ENCODE measurements around the gene EPHB1.

The EPHB1 gene

GRCh38 chr3:135135445-135135844, 340.4 kb downstream of the EPHB1 start:
- Histone ChIP-seq H4K8ac (ENCODE audit: low read depth, low read length) (no peak overlapping the region), H3K4me2 (ENCODE audit: insufficient read depth, low read length, poor library complexity, severe bottlenecking) (no peak overlapping the region), H2BK5ac (ENCODE audit: low read length) (no peak overlapping the region), H3K27ac (replicated peaks; ENCODE audit: low read length) (no peak overlapping the region), H4K91ac (ENCODE audit: low read depth, low read length, poor library complexity) (no peak overlapping the region), H3K14ac (ENCODE audit: low read length) (no peak overlapping the region), H2BK120ac (ENCODE audit: low read depth, low read length) (no peak overlapping the region), H3K4me1 (ENCODE audit: control insufficient read depth in 2 of 2, insufficient read depth in 1 of 2, low read depth in 1 of 2, low read length in 2 of 2) (no peaks in the 10 kb centered on the region), H2BK12ac (ENCODE audit: low read length) (no peak overlapping the region), H3K18ac (ENCODE audit: low read length) (no peak overlapping the region), H3K4me3 (ENCODE audit: low read length in 2 of 2) (no peak overlapping the region), H3K79me1 (ENCODE audit: low read depth, low read length) (no peaks in the 10 kb centered on the region), H3K23ac (ENCODE audit: low read depth, low read length, poor library complexity) (no peak overlapping the region), H3K36me3 (replicated peaks in 1 of 2; ENCODE audit: control insufficient read depth in 2 of 2, insufficient read depth in 2 of 2, low read length in 2 of 2) (peaks cover 0 to 1% of the 10 kb centered on the region in 2 donors), H3K27me3 (ENCODE audit: control insufficient read depth in 3 of 3, insufficient read depth in 3 of 3, low read depth in 1 of 3, low read length in 3 of 3) (no peaks in the 10 kb centered on the region), H2AK5ac (ENCODE audit: low read depth, low read length) (no peak overlapping the region), H2AFZ (ENCODE audit: low read length) (no peak overlapping the region), H3K9ac (ENCODE audit: low read depth, low read length, poor library complexity) (no peak overlapping the region), H2BK15ac (ENCODE audit: low read length) (no peak overlapping the region), H3K9me3 (replicated peaks in 1 of 2; ENCODE audit: control insufficient read depth in 2 of 2, insufficient read depth in 1 of 2, low read depth in 1 of 2, low read length in 2 of 2) (no peaks in the 10 kb centered on the region), H3K4ac (ENCODE audit: low read length) (no peak overlapping the region)
- no CpG with 5 or more reads among the region's 1 CpG for WGBS, 2 donors (ENCODE audit: extremely low coverage in 2 of 2, insufficient read length in 2 of 2, insufficient replicate concordance in 1 of 2)
- no peak for DNase-seq (ENCODE audit: low spot score)

- no peak overlapping the region for H3K14ac ChIP-seq (ENCODE audit: low read length)
- no peak overlapping the region for H2BK12ac ChIP-seq (ENCODE audit: low read length)
- no peak overlapping the region for H3K4me3 ChIP-seq (ENCODE audit: low read length in 2 of 2)
- no peak overlapping the region for H2BK120ac ChIP-seq (ENCODE audit: low read depth, low read length)
- no peak overlapping the region for H3K9ac ChIP-seq (ENCODE audit: low read depth, low read length, poor library complexity)
- no peak overlapping the region for H2BK5ac ChIP-seq (ENCODE audit: low read length)
- H3K18ac ChIP-seq (ENCODE audit: low read length), result no peak overlapping the region
- peaks cover 0 to 5% of the 10 kb centered on the region in 2 donors for H3K4me1 ChIP-seq (ENCODE audit: control insufficient read depth in 2 of 2, insufficient read depth in 1 of 2, low read depth in 1 of 2, low read length in 2 of 2)
- no peak overlapping the region for H2AFZ ChIP-seq (ENCODE audit: low read length)
- no peak overlapping the region for H3K27ac ChIP-seq (replicated peaks; ENCODE audit: low read length)
- H4K8ac ChIP-seq (ENCODE audit: low read depth, low read length), result no peak overlapping the region
- H3K4me2 ChIP-seq (ENCODE audit: insufficient read depth, low read length, poor library complexity, severe bottlenecking), result no peak overlapping the region
- no peaks in the 10 kb centered on the region for H3K9me3 ChIP-seq (replicated peaks in 1 of 2; ENCODE audit: control insufficient read depth in 2 of 2, insufficient read depth in 1 of 2, low read depth in 1 of 2, low read length in 2 of 2)
- H3K27me3 ChIP-seq (ENCODE audit: control insufficient read depth in 3 of 3, insufficient read depth in 3 of 3, low read depth in 1 of 3, low read length in 3 of 3), result no peaks in the 10 kb centered on the region
- no peak overlapping the region for H2AK5ac ChIP-seq (ENCODE audit: low read depth, low read length)
- DNase-seq (ENCODE audit: low spot score), result no peak
- no peak overlapping the region for H4K91ac ChIP-seq (ENCODE audit: low read depth, low read length, poor library complexity)
- H3K4ac ChIP-seq (ENCODE audit: low read length), result no peak overlapping the region
- peaks cover 0 to 1% of the 10 kb centered on the region in 2 donors for H3K36me3 ChIP-seq (replicated peaks in 1 of 2; ENCODE audit: control insufficient read depth in 2 of 2, insufficient read depth in 2 of 2, low read length in 2 of 2)
- H3K79me1 ChIP-seq (ENCODE audit: low read depth, low read length), result no peaks in the 10 kb centered on the region
- H3K23ac ChIP-seq (ENCODE audit: low read depth, low read length, poor library complexity), result no peak overlapping the region
- no CpG with 5 or more reads among the region's 3 CpGs for WGBS, 2 donors (ENCODE audit: extremely low coverage in 2 of 2, insufficient read length in 2 of 2, insufficient replicate concordance in 1 of 2)
- H2BK15ac ChIP-seq (ENCODE audit: low read length), result no peak overlapping the region
Measured at GRCh38 chr3:135136361-135137100, 341.5 kb downstream of the EPHB1 start.

- no peak overlapping the region for H3K4me2 ChIP-seq (ENCODE audit: insufficient read depth, low read length, poor library complexity, severe bottlenecking)
- H2AFZ ChIP-seq (ENCODE audit: low read length), result no peak overlapping the region
- H3K27me3 ChIP-seq (ENCODE audit: control insufficient read depth in 3 of 3, insufficient read depth in 3 of 3, low read depth in 1 of 3, low read length in 3 of 3), result no peaks in the 10 kb centered on the region
- H3K9me3 ChIP-seq (replicated peaks in 1 of 2; ENCODE audit: control insufficient read depth in 2 of 2, insufficient read depth in 1 of 2, low read depth in 1 of 2, low read length in 2 of 2), result no peaks in the 10 kb centered on the region
- H3K18ac ChIP-seq (ENCODE audit: low read length), result no peak overlapping the region
- no peak overlapping the region for H2AK5ac ChIP-seq (ENCODE audit: low read depth, low read length)
- WGBS, 2 donors (ENCODE audit: extremely low coverage in 2 of 2, insufficient read length in 2 of 2, insufficient replicate concordance in 1 of 2), result no CpG with 5 or more reads among the region's 2 CpGs
- no peak overlapping the region for H4K91ac ChIP-seq (ENCODE audit: low read depth, low read length, poor library complexity)
- DNase-seq (ENCODE audit: low spot score), result no peak
- H3K4me1 ChIP-seq (ENCODE audit: control insufficient read depth in 2 of 2, insufficient read depth in 1 of 2, low read depth in 1 of 2, low read length in 2 of 2), result peaks cover 0 to 8% of the 10 kb centered on the region in 2 donors
- no peak overlapping the region for H3K23ac ChIP-seq (ENCODE audit: low read depth, low read length, poor library complexity)
- H2BK120ac ChIP-seq (ENCODE audit: low read depth, low read length), result no peak overlapping the region
- H4K8ac ChIP-seq (ENCODE audit: low read depth, low read length), result no peak overlapping the region
- H3K36me3 ChIP-seq (replicated peaks in 1 of 2; ENCODE audit: control insufficient read depth in 2 of 2, insufficient read depth in 2 of 2, low read length in 2 of 2), result peaks cover 0 to 1% of the 10 kb centered on the region in 2 donors
- no peaks in the 10 kb centered on the region for H3K79me1 ChIP-seq (ENCODE audit: low read depth, low read length)
- H3K14ac ChIP-seq (ENCODE audit: low read length), result no peak overlapping the region
- H2BK12ac ChIP-seq (ENCODE audit: low read length), result no peak overlapping the region
- H3K4ac ChIP-seq (ENCODE audit: low read length), result no peak overlapping the region
- H2BK5ac ChIP-seq (ENCODE audit: low read length), result no peak overlapping the region
- H3K9ac ChIP-seq (ENCODE audit: low read depth, low read length, poor library complexity), result no peak overlapping the region
- H3K4me3 ChIP-seq (ENCODE audit: low read length in 2 of 2), result no peak overlapping the region
- H2BK15ac ChIP-seq (ENCODE audit: low read length), result no peak overlapping the region
- no peak overlapping the region for H3K27ac ChIP-seq (replicated peaks; ENCODE audit: low read length)
Measured at GRCh38 chr3:135137296-135137695, 342.2 kb downstream of the EPHB1 start.

DNA sequence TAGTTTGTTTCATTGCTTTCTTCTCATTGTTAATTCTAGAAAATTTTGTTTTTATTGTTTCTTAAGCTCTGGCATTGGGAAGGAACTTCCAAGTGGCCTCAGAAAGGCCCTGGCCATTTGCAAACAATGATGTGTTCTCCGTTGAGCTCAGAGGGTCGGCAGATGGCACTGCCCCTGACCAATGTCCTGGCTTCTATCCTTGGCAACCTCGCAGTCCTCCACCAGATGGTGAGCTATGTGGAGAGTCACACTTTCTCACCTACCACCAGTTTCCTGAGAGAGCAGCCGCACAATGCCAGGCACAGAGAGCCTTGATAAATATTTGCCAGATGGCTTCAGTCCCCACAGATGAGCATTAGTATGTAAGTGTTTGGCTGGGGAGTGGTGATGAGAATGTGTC, 343.7 kb downstream of the EPHB1 start:
- no CpG with 5 or more reads among the region's 4 CpGs for WGBS, 2 donors (ENCODE audit: extremely low coverage in 2 of 2, insufficient read length in 2 of 2, insufficient replicate concordance in 1 of 2)

More for the DNA sequence above, 343.7 kb downstream of the EPHB1 start:
- H3K4me3 ChIP-seq (ENCODE audit: low read length in 2 of 2), result no peak overlapping the region
- no peaks in the 10 kb centered on the region for H3K9me3 ChIP-seq (replicated peaks in 1 of 2; ENCODE audit: control insufficient read depth in 2 of 2, insufficient read depth in 1 of 2, low read depth in 1 of 2, low read length in 2 of 2)
- H3K14ac ChIP-seq (ENCODE audit: low read length), result no peak overlapping the region
- H2AFZ ChIP-seq (ENCODE audit: low read length), result no peak overlapping the region
- H3K4me2 ChIP-seq (ENCODE audit: insufficient read depth, low read length, poor library complexity, severe bottlenecking), result no peak overlapping the region
- peaks cover 0 to 8% of the 10 kb centered on the region in 2 donors for H3K4me1 ChIP-seq (ENCODE audit: control insufficient read depth in 2 of 2, insufficient read depth in 1 of 2, low read depth in 1 of 2, low read length in 2 of 2)
- no peak overlapping the region for H3K27ac ChIP-seq (replicated peaks; ENCODE audit: low read length)
- H3K27me3 ChIP-seq (ENCODE audit: control insufficient read depth in 3 of 3, insufficient read depth in 3 of 3, low read depth in 1 of 3, low read length in 3 of 3), result no peaks in the 10 kb centered on the region
- no peak overlapping the region for H3K9ac ChIP-seq (ENCODE audit: low read depth, low read length, poor library complexity)
- no peak overlapping the region for H2AK5ac ChIP-seq (ENCODE audit: low read depth, low read length)
- H2BK15ac ChIP-seq (ENCODE audit: low read length), result no peak overlapping the region
- H4K8ac ChIP-seq (ENCODE audit: low read depth, low read length), result no peak overlapping the region
- H2BK120ac ChIP-seq (ENCODE audit: low read depth, low read length), result no peak overlapping the region
- H3K36me3 ChIP-seq (replicated peaks in 1 of 2; ENCODE audit: control insufficient read depth in 2 of 2, insufficient read depth in 2 of 2, low read length in 2 of 2), result no peaks in the 10 kb centered on the region
- H3K18ac ChIP-seq (ENCODE audit: low read length), result no peak overlapping the region
- no peak for DNase-seq (ENCODE audit: low spot score)
- no peak overlapping the region for H3K23ac ChIP-seq (ENCODE audit: low read depth, low read length, poor library complexity)
- no peaks in the 10 kb centered on the region for H3K79me1 ChIP-seq (ENCODE audit: low read depth, low read length)
- H2BK5ac ChIP-seq (ENCODE audit: low read length), result no peak overlapping the region
- H2BK12ac ChIP-seq (ENCODE audit: low read length), result no peak overlapping the region
- no peak overlapping the region for H3K4ac ChIP-seq (ENCODE audit: low read length)
- H4K91ac ChIP-seq (ENCODE audit: low read depth, low read length, poor library complexity), result no peak overlapping the region
